Measurements from ENCODE around the gene ALDH1L2.

Gene ALDH1L2

DNA sequence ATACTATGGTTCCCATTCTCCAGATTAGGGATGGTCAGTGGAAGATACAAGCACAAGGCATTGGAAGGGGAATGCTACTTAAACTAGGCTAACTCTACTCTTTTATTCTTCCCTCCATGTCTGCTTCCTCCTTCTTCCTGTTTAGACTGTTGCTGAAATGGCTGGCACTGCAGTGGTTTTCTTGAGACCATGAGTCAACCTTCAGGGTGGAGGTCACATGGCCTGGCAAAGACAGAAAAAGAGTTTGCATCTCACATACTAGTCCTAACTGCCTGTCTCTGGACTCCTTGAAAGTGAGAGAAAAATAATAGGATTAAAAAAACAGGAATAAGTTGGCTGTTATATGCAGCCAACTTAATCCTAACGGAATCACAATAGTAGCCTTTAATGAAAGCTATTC lies 37.0 kb downstream of the ALDH1L2 start:
- DNase-seq (ENCODE audit: extremely low spot score), result no peak
- ChIA-PET CTCF (no interaction called here), POLR2A (no interaction called here)
- no peak for TF ChIP-seq L3MBTL2 (conservative IDR thresholded peaks at IDR 0.05)
- no peak for TF ChIP-seq TARDBP (IDR thresholded peaks at IDR 0.05)
- no peak for TF ChIP-seq SUZ12 (IDR thresholded peaks at IDR 0.05)
- TF ChIP-seq SP1 (IDR thresholded peaks at IDR 0.05), result no peak

DNA sequence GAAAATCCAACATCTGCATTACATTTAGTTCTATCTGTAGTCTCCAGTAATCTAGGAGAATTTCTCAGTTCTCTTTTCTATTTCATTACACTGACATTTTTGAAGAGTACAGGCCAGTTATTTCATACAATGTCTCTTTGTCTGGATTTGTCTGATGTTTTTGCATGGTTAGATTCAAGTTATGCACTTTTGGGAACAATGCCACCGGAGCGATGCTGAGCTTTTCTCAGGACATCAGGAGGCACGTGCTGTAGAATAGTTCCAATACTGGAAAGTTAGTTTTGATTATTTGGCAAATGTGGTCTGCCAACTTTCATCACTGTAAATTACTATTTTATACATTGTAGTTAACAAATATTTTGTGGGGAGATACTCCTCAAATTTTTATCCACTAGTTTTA lies 43.1 kb downstream of the ALDH1L2 start:
- CTCF ChIA-PET, result no interaction called here
- TF ChIP-seq ARNT (IDR thresholded peaks at IDR 0.05), result no peak
- POLR2A ChIA-PET, result no interaction called here
- no peak for DNase-seq (ENCODE audit: extremely low spot score)

DNA sequence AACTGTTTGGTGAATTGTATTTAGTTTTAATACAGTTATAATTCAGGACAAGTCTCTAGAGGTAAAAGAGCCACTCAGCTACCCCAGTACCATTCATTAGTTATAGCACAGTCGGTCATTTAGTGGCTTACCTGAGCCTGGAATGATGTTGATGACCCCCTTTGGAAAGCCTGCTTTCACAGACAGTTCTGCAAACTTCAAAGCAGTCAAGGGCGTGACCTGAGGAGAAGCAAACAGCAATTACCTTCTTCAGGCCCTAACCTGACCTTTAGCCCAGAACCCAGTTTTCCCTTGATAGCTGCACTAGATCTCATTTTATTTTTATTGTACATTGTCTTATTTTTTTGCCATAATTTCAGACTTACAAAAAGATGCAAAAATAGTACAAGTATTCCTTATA lies 43.8 kb downstream of the ALDH1L2 start:
- TF ChIP-seq BHLHE40 (IDR thresholded peaks at IDR 0.05; ENCODE audit: borderline replicate concordance), result no peak
- no peak for TF ChIP-seq SUZ12 (IDR thresholded peaks at IDR 0.05)
- CTCF ChIA-PET, result no interaction called here
- POLR2A ChIA-PET, result no interaction called here
- no peak for DNase-seq (ENCODE audit: extremely low spot score)

GRCh38 chr12:105036937-105037649 lies 47.2 kb downstream of the ALDH1L2 start:
- CTCF ChIA-PET, result no interaction called here
- POLR2A ChIA-PET, result no interaction called here
- DNase-seq (ENCODE audit: extremely low spot score), result no peak
- TF ChIP-seq BHLHE40 (IDR thresholded peaks at IDR 0.05; ENCODE audit: borderline replicate concordance), result no peak
- TF ChIP-seq, protein P1, sequence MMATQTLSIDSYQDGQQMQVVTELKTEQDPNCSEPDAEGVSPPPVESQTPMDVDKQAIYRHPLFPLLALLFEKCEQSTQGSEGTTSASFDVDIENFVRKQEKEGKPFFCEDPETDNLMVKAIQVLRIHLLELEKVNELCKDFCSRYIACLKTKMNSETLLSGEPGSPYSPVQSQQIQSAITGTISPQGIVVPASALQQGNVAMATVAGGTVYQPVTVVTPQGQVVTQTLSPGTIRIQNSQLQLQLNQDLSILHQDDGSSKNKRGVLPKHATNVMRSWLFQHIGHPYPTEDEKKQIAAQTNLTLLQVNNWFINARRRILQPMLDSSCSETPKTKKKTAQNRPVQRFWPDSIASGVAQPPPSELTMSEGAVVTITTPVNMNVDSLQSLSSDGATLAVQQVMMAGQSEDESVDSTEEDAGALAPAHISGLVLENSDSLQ (IDR thresholded peaks at IDR 0.05), result no peak

DNA sequence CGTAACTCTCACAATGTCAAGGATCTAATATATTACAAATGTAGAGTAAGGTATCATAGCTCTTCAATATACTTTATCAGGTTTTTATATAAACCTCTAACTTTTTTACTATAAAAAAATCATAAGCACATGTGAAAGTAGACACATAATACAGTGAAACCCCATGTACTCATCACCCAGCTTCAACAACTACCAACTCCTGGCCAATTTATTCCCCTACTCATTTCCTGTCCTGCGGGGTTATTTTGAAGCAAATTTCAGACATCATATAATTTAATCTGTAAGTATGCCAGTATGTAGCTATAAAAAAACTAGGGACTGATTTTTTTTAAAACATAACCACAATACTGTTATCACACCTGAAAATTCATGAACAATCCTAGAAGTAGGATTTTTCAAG lies 50.4 kb downstream of the ALDH1L2 start:
- ChIA-PET CTCF (no interaction called here), POLR2A (no interaction called here)
- TF ChIP-seq ZNF384 (IDR thresholded peaks at IDR 0.05) (no peak), L3MBTL2 (conservative IDR thresholded peaks at IDR 0.05) (no peak), TARDBP (IDR thresholded peaks at IDR 0.05) (no peak), BHLHE40 (IDR thresholded peaks at IDR 0.05; ENCODE audit: borderline replicate concordance) (no peak), FOXK2 (IDR thresholded peaks at IDR 0.05) (no peak), HDGF (IDR thresholded peaks at IDR 0.05; ENCODE audit: borderline replicate concordance) (no peak), CTBP1 (IDR thresholded peaks at IDR 0.05; ENCODE audit: borderline replicate concordance) (no peak), FOXA1 (IDR thresholded peaks at IDR 0.05) (no peak), LEF1 (IDR thresholded peaks at IDR 0.05; ENCODE audit: borderline replicate concordance) (no peak), FOXM1 (IDR thresholded peaks at IDR 0.05; ENCODE audit: borderline replicate concordance) (no peak), ELF4 (IDR thresholded peaks at IDR 0.05) (no peak), SP1 (IDR thresholded peaks at IDR 0.05) (no peak), NFRKB (IDR thresholded peaks at IDR 0.05) (no peak), ARNT (IDR thresholded peaks at IDR 0.05) (no peak), SUZ12 (IDR thresholded peaks at IDR 0.05) (no peak)
- TF ChIP-seq, protein P1 (IDR thresholded peaks at IDR 0.05), result no peak
- DNase-seq (ENCODE audit: extremely low spot score), result no peak

DNA sequence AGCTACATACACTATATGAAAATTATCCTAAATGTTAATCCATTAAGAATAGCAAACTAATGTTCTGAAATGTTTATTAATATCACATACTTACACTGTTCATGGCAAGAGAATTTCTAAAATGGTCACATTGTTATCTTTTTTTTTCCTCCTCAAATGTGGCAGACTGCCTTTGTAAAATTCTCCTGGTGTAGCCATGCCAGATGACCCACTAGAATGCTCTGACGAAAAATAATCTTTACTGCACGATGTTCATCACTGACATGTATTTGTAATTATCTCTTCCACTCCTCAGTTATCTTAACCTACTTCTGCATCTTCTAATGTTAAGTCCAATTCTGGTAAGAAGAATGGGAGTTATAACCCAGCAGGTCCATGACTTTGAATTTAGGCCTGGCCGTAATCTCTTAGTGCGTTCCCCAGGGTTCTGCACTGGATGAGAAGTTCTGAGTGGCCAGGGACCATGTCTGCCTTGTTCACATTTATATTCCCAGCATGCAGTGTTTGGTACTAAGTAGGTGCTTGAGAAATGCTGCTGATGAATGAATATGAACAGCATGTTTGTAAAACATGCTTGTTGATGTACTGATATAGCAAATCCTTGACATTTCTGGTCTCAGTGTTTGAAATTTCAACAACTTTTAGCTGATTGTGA lies 51.4 kb downstream of the ALDH1L2 start:
- POLR2A ChIA-PET, result no interaction called here

GRCh38 chr12:105030820-105031807 lies 53.1 kb downstream of the ALDH1L2 start:
- CTCF ChIA-PET, result no interaction called here

More for the DNA sequence above, 51.4 kb downstream of the ALDH1L2 start:
- no peak for TF ChIP-seq FOXK2 (IDR thresholded peaks at IDR 0.05)
- TF ChIP-seq FOXM1 (IDR thresholded peaks at IDR 0.05; ENCODE audit: borderline replicate concordance), result no peak
- DNase-seq (ENCODE audit: extremely low spot score), result no peak
- CTCF ChIA-PET, result no interaction called here

More at GRCh38 chr12:105030820-105031807, 53.1 kb downstream of the ALDH1L2 start:
- DNase-seq (ENCODE audit: extremely low spot score), result no peak
- no peak for TF ChIP-seq FOXM1 (IDR thresholded peaks at IDR 0.05; ENCODE audit: borderline replicate concordance)
- no peak for TF ChIP-seq BHLHE40 (IDR thresholded peaks at IDR 0.05; ENCODE audit: borderline replicate concordance)
- TF ChIP-seq ZNF384 (IDR thresholded peaks at IDR 0.05), result no peak
- no peak for TF ChIP-seq HDGF (IDR thresholded peaks at IDR 0.05; ENCODE audit: borderline replicate concordance)
- no peak for TF ChIP-seq LEF1 (IDR thresholded peaks at IDR 0.05; ENCODE audit: borderline replicate concordance)
- no peak for TF ChIP-seq CTBP1 (IDR thresholded peaks at IDR 0.05; ENCODE audit: borderline replicate concordance)
- POLR2A ChIA-PET, result no interaction called here

Data from HEK293T (cell line).